NCI-H226 (cell line): ENCODE measurements around the gene AFMID.
"Not testable (repeated sequence)": the region's sequence is repeated elsewhere in the genome, so short reads cannot be mapped to it uniquely, and the experiment has no call there.

Experiments used
- DNase-seq: peaks from one replicate; pipeline ENCODE4 v3.0.0-alpha.2; 2015

AFMID gene

DNA sequence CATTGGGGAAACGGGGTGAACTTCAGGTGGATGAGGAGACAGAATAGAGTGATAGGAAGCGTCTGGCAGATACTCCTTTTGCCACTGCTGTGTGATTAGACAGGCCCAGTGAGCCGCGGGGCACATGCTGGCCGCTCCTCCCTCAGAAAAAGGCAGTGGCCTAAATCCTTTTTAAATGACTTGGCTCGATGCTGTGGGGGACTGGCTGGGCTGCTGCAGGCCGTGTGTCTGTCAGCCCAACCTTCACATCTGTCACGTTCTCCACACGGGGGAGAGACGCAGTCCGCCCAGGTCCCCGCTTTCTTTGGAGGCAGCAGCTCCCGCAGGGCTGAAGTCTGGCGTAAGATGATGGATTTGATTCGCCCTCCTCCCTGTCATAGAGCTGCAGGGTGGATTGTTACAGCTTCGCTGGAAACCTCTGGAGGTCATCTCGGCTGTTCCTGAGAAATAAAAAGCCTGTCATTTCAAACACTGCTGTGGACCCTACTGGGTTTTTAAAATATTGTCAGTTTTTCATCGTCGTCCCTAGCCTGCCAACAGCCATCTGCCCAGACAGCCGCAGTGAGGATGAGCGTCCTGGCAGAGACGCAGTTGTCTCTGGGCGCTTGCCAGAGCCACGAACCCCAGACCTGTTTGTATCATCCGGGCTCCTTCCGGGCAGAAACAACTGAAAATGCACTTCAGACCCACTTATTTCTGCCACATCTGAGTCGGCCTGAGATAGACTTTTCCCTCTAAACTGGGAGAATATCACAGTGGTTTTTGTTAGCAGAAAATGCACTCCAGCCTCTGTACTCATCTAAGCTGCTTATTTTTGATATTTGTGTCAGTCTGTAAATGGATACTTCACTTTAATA is 37.3 kb downstream of the AFMID start:
- DNase-seq, result no peak

DNA sequence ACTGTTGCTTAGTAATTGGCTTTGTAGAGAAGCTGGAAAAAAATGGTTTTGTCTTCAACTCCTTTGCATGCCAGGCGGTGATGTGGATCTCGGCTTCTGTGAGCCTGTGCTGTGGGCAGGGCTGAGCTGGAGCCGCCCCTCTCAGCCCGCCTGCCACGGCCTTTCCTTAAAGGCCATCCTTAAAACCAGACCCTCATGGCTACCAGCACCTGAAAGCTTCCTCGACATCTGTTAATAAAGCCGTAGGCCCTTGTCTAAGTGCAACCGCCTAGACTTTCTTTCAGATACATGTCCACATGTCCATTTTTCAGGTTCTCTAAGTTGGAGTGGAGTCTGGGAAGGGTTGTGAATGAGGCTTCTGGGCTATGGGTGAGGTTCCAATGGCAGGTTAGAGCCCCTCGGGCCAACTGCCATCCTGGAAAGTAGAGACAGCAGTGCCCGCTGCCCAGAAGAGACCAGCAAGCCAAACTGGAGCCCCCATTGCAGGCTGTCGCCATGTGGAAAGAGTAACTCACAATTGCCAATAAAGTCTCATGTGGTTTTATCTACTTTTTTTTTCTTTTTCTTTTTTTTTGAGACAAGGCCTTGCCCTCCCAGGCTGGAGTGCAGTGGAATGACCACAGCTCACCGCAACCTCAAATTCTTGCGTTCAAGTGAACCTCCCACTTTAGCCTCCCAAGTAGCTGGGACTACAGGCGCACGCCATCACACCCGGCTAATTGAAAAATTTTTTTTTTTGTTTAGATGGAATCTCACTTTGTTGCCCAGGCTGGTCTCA is 38.1 kb downstream of the AFMID start:
- DNase-seq, result no peak

DNA sequence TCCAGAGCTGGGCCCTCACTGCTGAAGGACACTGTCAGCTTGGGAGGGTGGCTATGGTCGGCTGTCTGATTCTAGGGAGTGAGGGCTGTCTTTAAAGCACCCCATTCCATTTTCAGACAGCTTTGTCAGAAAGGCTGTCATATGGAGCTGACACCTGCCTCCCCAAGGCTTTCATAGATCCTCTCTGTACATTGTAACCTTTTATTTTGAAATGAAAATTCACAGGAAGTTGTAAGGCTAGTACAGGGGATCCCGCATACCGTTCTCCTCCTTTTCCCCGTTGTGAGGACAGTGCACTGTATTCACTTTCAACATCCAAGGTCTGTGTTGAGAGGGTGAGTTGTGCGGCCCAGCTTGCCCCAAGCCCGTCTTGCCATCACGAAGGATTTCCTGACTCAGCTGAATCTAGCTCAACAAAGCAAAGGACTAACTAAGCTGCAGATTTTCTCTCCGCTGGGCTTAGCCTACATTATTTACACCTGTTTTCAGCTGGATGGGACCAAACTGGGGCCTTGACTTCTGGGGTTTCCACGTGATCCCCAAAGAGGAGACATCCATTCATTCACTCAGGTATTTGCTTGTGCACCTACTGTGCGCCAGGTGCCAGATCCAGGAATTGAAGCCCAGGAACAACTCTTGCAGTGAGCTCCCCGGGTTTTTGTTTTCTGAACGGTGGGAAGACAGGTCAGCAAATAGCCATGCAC is 39.0 kb downstream of the AFMID start:
- DNase-seq, result no peak

DNA sequence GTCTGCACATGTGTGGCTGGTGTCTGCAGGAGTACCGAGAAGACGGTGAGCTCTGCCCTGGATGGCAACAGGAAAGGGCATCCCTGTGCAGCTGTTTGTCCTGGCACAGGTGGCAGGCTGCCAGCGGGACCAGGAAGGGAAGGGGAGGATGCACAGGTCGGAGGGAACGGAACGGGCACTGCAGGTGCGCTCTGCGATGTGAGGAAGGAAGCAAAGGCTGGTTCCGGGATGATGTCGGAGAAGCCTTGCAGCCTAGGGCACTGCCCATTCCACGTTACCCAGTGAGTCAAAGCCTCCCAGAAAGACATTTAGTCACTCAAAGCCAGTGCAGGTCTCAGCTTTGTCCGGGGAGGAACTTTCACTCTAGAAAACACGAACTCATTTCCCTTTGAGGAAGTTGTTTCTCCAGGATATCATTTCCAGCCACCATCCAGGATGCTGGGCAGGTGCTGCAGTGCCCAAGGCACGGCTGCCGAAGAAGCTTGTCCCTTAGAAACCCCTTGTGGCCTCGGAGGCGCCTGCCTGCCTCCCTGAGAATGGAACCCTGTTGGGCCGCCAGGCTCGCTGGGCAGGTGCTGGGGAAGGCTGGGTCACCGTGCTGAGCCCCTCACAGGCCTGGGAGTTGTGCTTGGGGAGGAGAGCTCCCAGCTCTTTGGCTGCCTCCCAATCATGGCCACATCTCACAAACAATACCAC is 39.7 kb downstream of the AFMID start:
- DNase-seq, result no peak

DNA sequence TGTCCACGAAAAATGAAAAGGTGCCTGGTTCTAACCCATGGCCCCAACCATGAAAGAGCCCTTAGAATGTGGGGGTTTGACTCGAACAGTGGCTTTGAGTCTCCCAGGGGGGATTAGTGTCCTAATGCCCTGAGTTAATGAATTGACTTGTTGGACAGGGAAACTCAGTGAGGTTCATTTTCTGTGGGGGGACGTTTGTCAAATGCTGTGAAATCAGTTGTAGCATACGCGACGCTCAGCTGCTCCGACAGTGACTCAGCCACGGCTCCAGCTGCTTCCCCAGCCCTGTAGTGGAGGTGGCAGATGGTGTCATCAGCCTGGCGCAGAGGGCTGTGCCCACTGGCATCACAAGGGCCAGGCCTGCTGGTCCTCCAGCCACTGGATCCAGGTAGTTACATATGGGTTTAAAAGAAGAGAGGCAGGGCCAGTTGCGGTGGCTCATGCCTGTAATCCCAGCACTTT is 40.3 kb downstream of the AFMID start:
- DNase-seq, result no peak

DNA sequence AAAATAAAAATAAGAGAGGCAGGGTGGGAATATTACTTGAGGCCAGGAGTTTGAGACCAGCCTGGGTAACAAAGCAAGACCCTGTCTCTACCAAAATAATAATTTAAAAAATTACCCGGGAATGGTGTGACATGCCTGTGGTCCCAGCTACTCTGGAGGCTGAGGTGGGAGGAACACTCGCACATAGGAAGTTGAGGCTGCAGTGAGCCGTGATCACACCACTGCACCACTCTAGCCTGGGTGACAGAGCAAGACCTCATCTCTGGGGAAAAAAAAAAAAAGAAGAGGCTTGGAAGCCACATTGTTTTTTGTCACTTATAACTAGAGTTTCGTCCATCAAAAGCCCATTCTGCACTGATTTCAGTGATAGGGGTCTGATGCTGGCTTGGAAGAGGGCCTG is 41.0 kb downstream of the AFMID start:
- DNase-seq, result no peak

DNA sequence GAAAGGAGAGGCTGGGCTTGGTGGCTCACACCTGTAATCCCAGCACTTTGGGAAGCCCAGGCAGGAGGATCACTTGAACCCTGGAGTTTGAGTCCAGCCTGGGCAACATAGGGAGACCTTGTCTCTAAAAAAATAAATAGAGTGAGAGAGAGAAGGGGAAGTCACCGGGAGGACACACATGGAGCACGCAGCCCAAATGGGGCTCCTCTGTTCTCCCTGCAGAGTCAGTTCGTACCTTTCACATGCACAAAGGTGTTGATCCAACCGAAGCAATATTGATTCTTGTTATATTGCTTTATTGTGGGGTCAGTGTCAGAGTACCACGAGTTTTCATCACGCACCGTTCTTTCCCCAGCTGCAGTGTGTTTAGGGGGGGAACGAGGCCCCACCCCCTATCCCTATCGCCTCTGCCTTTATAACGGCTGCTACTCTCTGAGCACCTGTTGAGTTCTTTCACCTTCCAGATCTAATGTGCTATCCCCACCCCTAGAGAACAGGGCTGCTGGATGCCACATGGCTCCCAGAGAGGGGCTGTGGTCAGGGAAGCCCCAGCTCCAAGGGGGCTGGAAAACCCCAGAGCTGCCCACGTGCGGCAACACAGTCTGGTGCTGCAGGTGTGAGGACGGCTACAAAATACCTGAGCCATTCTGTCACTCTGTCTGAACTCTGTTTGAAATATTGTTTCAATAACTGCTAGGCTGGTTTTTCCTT is 43.2 kb downstream of the AFMID start:
- no peak for DNase-seq

DNA sequence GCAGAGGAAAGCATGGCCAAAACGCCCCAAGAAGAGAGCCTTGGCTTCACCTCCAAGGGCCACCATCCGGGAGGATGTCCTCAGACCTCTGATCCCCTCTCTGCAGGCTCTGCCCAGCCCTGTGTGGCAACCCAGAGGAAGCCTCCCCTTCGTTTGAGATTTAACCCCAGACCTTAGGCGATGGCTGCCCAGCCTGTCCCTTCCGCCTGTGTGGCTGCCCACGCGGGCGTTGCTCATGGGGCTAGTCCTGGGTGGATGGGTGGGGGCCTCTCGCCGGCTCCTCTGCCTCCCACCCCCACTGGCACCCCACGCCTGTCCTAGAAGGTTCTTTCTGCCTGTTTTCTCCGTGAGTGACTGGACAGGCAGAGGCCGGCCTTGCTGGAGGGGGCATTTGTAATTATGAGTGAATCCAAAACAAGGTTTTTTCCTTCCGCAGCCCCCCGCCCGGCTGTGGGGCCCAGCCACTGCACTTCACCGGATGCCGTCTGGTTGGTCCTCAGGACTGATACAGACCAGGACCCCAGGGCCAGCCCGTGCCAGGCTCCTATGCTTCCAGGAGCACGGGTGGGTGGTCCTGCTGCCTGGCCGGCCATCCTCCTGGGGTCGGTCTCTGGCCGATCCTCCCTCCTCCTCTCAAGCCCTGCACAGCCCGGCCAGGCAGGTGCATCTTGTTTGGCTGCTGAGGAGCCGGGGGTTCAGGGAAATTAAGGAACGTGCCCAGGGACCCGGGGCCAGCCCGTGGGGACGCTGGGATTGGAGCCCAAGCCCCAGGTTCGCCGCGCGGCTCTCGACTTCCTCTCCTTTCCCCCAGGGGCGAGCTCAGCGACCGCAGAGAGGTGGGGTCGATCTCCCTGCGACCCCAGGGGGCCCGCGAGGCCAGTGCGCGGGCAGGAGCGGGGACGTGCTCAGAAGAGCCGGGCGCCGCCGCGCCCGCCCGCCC is 44.1 kb downstream of the AFMID start, which contains the start of gene TMEM235:
Gene TMEM235, plus strand, starts transcription at position 636 of the 940 bp plus-strand sequence. CDS start 393 bp downstream, outside the sequence.
- DNase-seq, result no peak

DNA sequence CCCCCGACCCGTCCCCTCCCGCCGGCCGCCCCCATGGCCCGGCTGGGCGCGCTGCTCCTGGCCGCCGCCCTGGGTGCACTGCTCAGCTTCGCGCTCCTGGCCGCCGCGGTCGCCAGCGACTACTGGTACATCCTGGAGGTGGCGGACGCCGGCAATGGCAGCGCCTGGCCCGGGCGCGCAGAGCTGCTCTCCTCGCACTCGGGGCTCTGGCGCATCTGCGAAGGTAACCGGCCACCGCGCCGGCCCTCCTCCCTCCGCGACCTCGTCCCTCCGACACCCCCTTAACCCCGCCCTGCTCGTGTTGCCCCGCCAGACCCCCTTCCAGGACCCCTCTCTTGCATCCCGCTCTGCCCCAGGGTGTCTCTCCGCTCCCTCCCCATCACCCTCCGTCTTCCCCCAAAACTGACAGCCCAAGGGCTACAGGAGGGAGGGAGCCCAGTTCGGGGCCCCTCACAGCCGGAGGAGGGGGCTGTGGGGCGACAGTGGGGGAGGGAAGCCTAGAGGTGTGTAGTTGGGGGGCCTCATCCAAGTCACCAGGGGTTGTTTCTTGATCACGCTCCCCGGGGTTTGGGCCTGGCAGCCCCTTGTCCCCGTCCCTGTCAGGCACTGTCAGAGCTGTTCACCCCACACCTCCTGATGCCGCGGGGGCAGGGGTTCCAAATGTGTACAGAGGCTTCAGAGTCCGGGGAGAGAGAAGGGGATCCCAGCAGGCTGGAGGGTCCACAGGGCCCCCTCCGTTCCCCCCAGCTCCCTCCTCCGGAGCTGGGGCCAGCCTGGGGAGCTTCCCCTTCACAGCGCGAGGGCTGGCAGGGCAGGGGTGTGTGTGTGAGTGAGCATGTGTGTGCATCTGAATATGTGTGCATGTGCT is 45.1 kb downstream of the AFMID start:
- DNase-seq, result no peak

DNA sequence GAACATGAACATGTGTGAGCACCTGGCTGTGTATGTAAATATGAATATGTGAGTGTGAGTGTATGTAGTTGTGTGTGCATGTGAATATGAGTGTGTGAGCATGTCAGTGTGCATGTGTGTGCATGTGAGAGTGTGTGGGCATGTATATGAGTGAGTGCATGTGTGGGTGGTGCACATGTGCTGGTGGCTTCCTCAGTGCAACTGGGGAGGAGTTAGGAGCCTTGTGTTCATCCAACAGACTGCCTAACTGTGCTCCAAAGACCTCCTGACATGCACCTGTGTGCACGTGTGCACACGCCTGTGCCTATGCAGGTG is 45.7 kb downstream of the AFMID start:
- no peak for DNase-seq

DNA sequence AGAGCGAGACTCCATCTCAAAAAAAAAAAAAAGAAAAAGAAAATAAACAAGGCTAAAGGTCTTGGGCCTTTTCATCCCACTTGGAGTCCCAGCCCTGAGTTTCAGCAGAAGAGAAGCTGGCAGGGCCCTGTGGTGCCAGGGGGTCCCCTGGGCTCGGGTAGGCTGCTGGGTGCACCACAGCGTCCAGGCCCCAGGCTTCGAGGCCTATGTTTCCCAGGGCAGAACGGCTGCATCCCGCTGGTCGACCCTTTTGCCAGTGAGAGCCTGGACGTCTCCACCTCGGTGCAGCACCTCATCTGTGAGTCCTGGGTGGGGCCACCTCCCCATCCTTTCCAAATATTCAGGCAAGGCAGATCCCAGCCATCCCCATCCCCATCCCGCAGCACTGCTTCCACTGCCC is 46.5 kb downstream of the AFMID start:
- no peak for DNase-seq

DNA sequence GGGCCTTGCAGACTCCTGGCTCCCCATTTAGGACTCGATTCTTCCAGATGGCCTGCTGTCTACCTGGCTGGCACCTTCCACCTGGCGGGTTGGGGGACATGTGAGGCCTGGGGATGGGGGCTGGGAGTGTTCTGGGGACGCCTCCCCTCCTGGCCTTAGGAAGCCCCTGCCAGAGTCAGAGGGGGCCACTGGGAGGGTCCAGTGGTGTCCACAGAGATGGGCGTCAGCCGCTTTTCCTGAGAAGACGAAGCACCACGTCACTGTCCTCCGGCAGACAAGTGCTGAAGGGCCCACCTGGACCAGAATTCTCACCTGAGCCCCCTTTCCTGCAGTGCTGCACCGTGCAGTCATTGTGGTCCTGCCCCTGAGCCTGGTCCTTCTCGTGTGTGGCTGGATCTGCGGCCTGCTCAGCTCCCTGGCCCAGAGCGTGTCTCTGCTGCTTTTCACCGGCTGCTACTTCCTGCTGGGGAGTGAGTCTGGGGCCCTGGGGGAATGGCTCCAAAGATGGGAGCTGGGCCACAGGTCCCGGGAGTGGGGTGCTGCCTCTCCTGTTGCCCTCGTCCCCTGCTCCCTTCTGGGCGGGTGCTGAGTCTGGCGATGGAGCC is 47.2 kb downstream of the AFMID start:
- DNase-seq, result no peak

DNA sequence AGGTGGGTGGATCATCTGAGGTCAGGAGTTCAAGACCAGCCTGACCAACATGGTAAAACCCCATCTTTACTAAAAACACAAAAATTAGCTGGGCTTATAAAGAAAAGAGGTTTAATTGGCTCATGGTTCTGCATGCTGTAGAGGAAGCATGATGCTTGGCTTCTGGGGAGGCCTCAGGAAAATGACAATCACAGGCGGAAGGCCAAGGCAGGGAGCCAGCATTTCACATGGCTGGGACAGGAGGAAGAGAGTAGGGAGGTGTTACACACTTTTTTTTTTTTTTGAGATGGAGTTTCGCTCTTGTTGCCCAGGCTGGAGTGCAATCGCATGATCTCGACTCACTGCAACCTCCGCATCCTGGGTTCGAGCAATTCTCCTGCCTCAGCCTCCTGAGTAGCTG is 47.9 kb downstream of the AFMID start:
- not testable (repeated sequence) for DNase-seq

DNA sequence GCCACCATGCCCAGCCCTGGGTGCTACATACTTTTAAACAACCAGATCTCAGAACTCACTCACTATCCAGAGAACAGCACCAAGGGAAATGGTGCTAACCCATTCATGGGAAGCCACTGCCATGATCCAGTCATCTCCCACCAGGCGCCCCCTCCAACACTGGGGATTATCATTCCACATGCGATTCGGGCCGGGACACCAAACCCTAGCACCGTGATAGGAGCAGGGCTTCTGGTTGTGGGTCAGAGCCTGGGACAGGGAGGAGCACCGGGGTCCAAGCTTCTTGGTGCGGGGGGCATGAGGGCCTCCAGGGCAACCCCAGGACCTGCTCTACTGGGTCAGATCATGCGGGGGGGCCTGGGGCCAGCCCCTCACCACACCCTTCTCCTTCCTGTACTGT is 48.7 kb downstream of the AFMID start:
- no peak for DNase-seq

DNA sequence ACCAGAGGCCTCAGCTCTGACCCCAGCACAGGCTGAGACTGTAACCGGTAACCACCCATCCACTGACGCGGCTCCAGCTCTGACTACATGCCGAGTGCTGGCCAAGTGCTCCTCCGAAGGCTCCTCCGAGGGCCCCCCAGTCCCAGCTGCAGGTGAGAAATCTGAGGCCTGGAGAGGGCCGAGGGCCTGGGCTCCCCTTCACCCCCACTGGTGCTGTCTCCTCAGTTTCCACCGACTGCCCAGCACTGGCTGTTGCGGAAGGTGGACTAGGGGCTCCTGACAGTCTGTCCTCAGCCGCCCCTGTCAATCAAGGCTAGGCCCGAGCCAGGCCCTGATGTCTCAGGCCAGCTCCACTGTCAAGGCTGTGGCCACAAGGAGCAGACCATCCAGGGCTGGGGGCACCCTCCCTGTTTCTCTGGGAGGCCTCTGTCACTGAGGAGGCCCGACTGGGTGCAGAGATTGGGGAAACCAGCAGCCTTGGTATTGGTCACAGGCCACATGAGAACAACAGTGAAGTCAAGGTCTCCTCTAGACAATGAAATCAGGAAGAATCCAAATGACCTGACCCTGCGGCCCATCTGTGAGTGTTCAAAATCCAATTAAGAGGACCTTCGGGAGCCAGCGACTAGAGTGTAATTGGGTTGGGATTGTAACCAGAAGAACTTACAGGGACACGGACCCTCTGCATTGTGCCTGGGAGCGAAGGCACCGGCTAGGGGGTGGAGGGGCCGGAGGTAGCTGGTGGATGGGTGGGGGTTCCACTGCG is 49.4 kb downstream of the AFMID start:
- DNase-seq, result no peak

DNA sequence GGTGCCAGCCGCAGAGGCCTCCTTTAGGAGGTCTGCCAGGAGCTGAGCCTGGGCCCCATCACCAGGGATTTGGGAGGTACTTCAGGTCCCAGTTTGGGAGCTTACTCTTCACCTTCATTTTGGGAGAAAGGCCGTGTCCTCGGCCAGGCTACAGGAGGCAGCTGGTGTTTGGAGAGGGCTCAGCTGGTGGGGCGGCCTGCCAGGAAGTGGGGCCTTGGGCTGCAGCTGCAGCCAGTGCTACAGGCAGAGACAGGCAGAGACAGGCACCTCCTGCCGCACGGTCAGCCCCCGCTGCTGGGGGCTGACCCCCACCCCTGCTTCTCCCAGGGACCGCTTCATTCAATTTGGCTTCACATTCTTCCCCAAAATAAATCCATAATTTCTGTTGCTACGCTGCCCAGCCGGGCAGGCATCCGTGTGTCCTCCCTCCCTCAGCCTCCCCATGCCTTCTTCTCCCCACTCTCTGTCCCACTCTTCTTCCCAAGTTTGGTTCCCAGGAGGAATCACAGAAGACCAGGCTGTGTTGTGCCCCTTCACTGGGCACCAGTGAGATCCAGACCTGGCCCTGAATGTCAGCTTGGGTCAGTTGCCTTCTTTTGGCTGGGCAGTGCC is 50.3 kb downstream of the AFMID start:
- no peak for DNase-seq

DNA sequence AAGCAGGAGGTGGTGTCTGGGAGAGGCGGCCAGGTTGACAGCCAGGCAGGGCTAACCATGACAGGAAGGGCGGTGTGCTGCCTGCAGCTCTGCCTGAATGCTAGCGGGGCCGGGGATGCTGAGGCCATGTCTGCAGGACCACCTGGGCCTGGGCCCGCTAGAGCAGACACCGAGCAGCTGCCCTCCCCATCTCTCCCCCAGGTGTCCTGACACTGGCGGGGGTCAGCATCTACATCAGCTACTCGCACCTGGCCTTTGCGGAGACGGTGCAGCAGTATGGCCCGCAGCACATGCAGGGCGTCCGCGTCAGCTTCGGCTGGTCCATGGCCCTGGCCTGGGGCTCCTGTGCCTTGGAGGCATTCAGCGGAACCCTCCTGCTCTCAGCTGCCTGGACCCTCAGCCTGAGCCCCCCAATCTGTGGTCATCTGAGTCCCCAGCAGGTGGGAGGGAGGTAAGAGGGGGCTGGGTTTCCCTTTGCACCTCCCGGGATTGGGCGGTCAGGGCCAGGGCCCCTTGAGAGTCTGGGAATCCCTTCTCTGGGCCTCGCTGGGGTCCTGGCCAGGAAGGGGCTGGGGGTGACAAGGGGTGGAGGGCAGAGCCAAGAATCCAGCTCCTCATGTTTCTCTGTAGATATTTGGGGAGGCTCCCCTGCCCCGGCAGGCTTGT is 51.8 kb downstream of the AFMID start:
- no peak for DNase-seq

DNA sequence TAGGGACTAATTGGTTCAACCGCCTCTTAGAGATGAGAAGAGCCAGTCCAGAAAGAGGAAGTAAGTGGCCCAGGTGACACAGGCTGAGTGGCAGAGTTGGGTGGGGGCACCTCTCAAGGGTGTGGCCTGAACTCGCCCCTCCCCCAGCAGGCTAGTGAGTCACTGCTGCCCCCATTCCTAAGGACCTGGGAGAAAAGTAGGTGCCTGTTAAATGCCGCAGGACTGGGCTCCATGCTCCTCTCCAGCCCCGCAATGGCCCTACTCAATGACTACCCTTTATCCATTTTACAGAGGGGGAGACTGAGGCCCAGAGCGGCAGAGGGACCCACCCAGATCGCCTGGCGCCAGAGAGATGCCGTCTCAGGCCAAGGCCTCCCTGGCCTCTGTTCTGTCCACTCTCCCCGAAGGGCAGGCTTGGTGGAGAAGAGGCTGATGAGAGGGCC is 52.3 kb downstream of the AFMID start:
- no peak for DNase-seq
